GM10266 (cell line): Measurements from ENCODE around the gene EPYC.
"Not testable (repeated sequence)": the region's sequence is repeated elsewhere in the genome, so short reads cannot be mapped to it uniquely, and the experiment has no call there.

Experiments used
- DNase-seq: peaks from one replicate; pipeline ENCODE4 v3.0.0; 2012; ENCODE audit errors: extremely low spot score
- TF ChIP-seq, protein P1 (sequence below): IDR thresholded peaks from 2 replicates; pipeline ENCODE4 v1.5.1; 2012; ENCODE audit warnings: mild to moderate bottlenecking, low read depth; ENCODE audit not compliant: control insufficient read depth, insufficient read depth; ENCODE audit errors: missing control alignments

Gene EPYC

DNA sequence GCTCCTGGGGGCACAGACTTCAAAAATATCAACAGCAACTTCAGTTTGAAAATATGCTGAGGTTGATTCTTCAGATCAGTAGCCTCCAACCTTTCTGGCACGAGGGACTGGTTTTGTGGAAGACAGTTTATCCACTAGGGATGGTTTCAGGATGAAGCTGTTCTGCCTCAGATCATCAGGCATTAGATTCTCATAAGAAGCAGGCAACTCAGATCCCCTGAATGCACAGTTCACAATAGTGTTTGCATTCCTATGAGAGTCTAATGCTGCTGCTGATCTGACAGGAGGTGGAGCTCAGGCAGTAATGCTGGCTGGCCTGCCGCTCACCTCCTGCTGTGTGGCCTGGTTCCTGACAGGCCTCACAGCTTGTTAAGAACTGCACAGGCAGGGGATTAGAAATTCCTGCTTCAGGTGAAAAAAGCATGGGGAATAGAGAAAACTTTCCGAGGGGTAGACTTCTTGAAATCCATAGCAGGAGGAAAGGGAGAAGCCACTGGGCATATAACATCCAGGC, 12.8 kb downstream of the EPYC start:
- TF ChIP-seq, protein P1, sequence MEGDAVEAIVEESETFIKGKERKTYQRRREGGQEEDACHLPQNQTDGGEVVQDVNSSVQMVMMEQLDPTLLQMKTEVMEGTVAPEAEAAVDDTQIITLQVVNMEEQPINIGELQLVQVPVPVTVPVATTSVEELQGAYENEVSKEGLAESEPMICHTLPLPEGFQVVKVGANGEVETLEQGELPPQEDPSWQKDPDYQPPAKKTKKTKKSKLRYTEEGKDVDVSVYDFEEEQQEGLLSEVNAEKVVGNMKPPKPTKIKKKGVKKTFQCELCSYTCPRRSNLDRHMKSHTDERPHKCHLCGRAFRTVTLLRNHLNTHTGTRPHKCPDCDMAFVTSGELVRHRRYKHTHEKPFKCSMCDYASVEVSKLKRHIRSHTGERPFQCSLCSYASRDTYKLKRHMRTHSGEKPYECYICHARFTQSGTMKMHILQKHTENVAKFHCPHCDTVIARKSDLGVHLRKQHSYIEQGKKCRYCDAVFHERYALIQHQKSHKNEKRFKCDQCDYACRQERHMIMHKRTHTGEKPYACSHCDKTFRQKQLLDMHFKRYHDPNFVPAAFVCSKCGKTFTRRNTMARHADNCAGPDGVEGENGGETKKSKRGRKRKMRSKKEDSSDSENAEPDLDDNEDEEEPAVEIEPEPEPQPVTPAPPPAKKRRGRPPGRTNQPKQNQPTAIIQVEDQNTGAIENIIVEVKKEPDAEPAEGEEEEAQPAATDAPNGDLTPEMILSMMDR: no peak
- no peak for DNase-seq

DNA sequence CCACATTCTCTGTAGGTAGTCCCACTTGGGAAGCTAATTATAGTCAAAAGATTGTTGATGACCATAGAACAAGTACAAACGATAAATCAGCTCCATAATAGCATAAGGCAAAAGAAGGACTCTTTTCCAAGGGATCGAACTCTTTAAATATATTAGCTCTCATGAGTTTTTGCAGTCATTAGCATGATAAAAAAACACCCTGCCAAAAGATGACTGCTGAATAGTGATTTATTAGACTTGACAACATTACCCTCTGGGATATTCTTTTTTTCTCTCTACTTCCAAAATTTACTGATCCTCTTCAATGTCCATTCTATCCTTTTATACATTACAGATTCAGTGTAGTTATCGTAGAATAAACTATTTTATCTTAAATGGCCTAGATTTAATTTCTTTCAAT, 14.2 kb downstream of the EPYC start:
- TF ChIP-seq, protein P1: no peak
- no peak for DNase-seq

DNA sequence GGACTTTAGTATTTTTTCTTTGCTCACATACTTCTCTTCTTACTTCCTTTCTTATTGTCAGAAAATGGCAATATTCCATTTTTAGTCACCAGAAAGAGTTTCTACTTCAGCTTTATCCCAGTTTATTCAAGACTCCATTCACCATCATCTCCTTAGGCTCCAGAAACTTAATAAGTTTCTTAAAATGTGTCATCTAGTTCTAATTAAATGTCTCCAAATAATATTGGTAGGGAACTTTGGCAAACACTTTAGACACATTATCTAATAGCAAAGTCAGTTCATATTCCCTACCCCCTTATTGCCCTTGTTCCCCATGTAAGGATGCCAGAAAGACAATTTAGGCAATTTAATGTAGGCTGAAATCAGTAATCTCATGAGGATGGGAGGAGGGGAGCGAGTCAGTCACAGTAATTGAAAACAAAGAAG, 15.1 kb downstream of the EPYC start:
- TF ChIP-seq, protein P1: no peak
- DNase-seq: no peak

DNA sequence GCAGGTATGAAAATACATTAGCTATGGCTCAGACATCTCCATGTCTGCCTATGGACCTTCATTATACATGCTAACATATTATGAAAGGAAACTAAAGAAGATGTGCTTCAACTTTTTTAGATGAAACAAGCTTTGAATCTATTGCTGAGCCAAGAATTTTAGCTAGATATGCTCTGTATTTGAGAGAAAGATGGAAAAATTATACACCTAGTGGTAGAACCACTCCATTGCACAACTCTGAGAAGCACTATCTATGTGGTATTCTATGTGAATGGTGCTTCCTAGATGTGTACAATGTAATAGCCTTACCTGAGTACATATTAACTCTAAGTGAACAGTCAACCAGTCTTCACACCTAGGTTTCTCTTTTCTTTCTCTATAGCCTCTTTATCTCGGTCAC, 17.3 kb downstream of the EPYC start:
- TF ChIP-seq, protein P1: no peak

DNA sequence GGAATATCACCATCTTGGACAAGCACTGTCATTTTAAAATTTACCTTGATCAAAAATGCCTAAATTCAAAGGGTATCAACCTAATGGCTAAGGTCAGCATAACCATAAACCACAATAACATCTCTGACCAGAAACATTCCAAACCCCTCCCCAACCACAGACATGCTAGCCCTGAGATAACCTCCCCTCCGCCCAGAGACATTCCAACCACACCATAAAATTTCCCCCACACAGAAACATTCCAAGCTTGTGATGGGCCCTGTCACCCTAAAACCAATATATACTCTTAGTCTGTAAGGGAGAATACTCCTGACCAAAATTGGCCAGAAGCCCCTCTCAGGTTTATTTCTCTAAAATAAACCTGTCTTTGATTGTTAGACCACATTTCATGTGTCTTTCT, 17.7 kb downstream of the EPYC start:
- TF ChIP-seq, protein P1: no peak
- no peak for DNase-seq

More for the DNA sequence above, 17.3 kb downstream of the EPYC start:
- no peak for DNase-seq

DNA sequence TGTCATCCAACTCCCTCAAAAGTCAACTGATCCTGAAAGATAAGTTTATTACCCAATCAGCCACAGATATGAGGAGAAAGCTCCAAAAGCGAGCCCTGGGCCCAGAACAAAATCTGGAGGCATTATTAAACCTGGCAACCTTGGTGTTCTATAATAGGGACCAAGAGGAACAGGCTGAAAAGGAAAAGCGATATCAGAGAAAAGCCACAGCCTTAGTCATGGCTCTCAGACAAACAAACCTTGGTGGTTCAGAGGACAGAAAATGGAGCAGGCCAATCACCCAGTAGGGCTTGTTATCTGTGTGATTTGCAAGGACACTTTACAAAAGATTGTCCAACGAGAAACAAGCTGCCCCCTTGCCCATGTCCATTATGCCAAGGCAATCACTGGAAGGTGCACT, 19.4 kb downstream of the EPYC start:
- DNase-seq: not testable (repeated sequence)

DNA sequence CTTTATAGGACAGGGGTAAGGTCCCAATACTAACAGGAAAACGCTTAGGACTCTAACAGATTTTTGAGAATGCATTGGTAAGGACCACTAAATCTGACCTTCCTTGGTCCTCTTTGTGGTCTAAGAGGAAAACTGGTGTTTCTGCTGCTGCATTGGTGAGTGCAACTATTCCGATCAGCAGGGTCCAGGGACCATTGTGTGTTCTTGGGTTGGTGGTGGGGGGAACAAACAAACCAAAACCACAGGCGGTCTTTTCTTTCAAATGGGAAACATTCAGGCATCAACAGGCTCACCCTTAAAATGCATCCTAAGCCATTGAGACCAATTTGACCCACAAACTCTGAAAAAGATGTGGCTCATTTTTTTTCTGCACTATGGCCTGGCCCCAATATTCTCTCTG, 20.7 kb downstream of the EPYC start:
- TF ChIP-seq, protein P1: no peak
- no peak for DNase-seq

DNA sequence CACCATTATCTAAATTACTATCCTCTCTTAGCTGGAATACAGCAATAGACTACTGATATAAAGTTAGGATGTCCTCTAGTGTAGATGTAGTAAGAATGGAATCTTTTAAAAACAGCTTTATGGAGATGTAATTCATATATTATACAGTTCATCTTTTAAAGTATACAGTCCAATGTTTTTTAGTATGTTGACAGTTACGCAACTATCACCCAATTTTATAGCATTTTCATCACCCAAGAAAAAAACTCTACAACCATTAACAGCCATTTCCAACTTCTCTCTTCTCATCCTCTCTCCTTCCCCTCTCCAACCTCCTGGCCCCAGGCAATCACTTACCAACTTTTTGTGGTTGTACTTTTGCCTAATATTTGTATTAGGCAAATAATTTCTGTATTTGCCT, 22.6 kb downstream of the EPYC start:
- TF ChIP-seq, protein P1: no peak
- DNase-seq: no peak
